WERI-Rb-1 (cell line): ENCODE measurements around the gene ZNF343.

Experiments used
- DNase-seq: peaks from one replicate; pipeline ENCODE4 v3.0.0-alpha.2; 2020
- H3K27ac ChIP-seq: fragments of 250-450 bp; sonication (Bioruptor Pico); 2 replicates; pipeline ENCODE4 v1.5.1; 2020; ENCODE audit warnings: mild to moderate bottlenecking, moderate library complexity
- H3K27me3 ChIP-seq: fragments of 250-450 bp; sonication (Bioruptor Pico); 2 replicates; pipeline ENCODE4 v1.5.1; 2021; ENCODE audit warnings: mild to moderate bottlenecking, low read depth, moderate library complexity; ENCODE audit not compliant: insufficient read depth, severe bottlenecking
- H3K36me3 ChIP-seq: fragments of 250-450 bp; sonication (Bioruptor Pico); 2 replicates; pipeline ENCODE4 v1.5.1; 2020; ENCODE audit warnings: mild to moderate bottlenecking, moderate library complexity
- H3K4me3 ChIP-seq: 2 replicates; pipeline ENCODE4 v1.5.1; 2011; ENCODE audit warnings: low read depth, mild to moderate bottlenecking, control low read depth, low read length
- H3K9me3 ChIP-seq: fragments of 250-450 bp; sonication (Bioruptor Pico); 2 replicates; pipeline ENCODE4 v1.5.1; 2021; ENCODE audit warnings: mild to moderate bottlenecking, moderate library complexity; ENCODE audit not compliant: severe bottlenecking
- CTCF ChIP-seq: IDR thresholded peaks from 2 replicates; pipeline ENCODE4 v1.5.1; 2011; ENCODE audit warnings: low read depth, mild to moderate bottlenecking, control low read depth, inconsistent platforms, low read length

The ZNF343 gene

GRCh38 chr20:2455771-2456497 lies 52.8 kb downstream of the ZNF343 start:
- peaks cover 23% of the 10 kb centered on the region for H3K36me3 ChIP-seq
- H3K27ac ChIP-seq, result no peak overlapping the region
- TF ChIP-seq CTCF, result no peak
- no peaks in the 10 kb centered on the region for H3K27me3 ChIP-seq
- no peaks in the 10 kb centered on the region for H3K9me3 ChIP-seq
- DNase-seq, result no peak
- H3K4me3 ChIP-seq, result no peak overlapping the region

- no peaks in the 10 kb centered on the region for H3K27me3 ChIP-seq
- TF ChIP-seq CTCF, result no peak
- no peak overlapping the region for H3K27ac ChIP-seq
- H3K9me3 ChIP-seq, result no peaks in the 10 kb centered on the region
- peaks cover 2% of the 10 kb centered on the region for H3K36me3 ChIP-seq
- no peak overlapping the region for H3K4me3 ChIP-seq
- DNase-seq, result no peak
Measured at GRCh38 chr20:2453792-2454191, 54.9 kb downstream of the ZNF343 start.

GRCh38 chr20:2451939-2452732 lies 56.6 kb downstream of the ZNF343 start:
- Histone ChIP-seq H3K36me3 (no peaks in the 10 kb centered on the region), H3K4me3 (no peak overlapping the region), H3K27ac (no peak overlapping the region), H3K9me3 (no peaks in the 10 kb centered on the region), H3K27me3 (no peaks in the 10 kb centered on the region)
- peak; percentile 86 for TF ChIP-seq CTCF
- peak; percentile 85 for DNase-seq

GRCh38 chr20:2451422-2451821 lies 57.3 kb downstream of the ZNF343 start:
- H3K36me3 ChIP-seq, result no peaks in the 10 kb centered on the region
- no peak for TF ChIP-seq CTCF
- DNase-seq, result no peak
- H3K27ac ChIP-seq, result no peak overlapping the region
- no peak overlapping the region for H3K4me3 ChIP-seq
- H3K9me3 ChIP-seq, result no peaks in the 10 kb centered on the region
- H3K27me3 ChIP-seq, result no peaks in the 10 kb centered on the region

- H3K27ac ChIP-seq, result no peak overlapping the region
- H3K9me3 ChIP-seq, result no peaks in the 10 kb centered on the region
- no peak for TF ChIP-seq CTCF
- no peaks in the 10 kb centered on the region for H3K27me3 ChIP-seq
- H3K36me3 ChIP-seq, result no peaks in the 10 kb centered on the region
- no peak overlapping the region for H3K4me3 ChIP-seq
- DNase-seq, result no peak
Measured at GRCh38 chr20:2449386-2449785, 59.3 kb downstream of the ZNF343 start.
